NCI-H146 treated with DMSO at 0.1 percent for 48 hours (cell line): ENCODE results near the gene FOXO3B.
"Not testable (repeated sequence)": the region's sequence is repeated elsewhere in the genome, so short reads cannot be mapped to it uniquely, and the experiment has no call there.

ENCODE experiments used
- DNase-seq: peaks from one replicate; lab custom pipeline; 2025; ENCODE audit not compliant: unreplicated experiment; lab: John Stamatoyannopoulos, UW

Gene FOXO3B

DNA sequence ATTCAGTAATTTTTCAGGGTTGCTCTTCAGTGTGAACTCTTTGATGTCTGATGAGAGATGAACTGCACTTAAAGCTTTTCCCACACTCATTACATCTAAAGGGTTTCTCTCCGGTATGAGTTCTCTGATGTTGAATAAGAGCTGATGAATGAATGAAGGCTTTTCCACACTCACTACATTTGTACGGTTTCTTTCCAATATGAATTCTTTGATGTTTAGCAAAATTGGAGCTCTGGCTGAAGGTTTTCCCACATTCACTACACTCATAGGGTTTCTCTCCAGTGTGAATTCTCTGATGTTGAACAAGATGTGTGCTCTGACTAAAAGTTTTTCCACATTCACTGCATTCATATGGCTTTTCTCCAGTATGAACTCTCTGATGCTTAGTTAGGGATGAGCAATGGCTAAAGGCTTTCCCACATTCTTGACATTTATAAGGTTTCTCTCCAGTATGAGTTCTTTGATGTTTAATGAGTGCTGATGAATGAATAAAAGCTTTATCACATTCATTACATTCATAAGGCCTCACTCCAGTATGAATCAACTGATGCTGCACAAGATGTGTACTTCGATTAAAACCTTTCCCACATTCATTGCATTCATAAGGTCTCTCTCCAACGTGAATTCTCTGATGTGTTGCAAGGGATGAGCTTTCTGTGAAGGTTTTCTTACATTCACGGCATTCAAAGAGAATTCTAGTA is 20.0 kb downstream of the FOXO3B start:
- DNase-seq = not testable (repeated sequence)

DNA sequence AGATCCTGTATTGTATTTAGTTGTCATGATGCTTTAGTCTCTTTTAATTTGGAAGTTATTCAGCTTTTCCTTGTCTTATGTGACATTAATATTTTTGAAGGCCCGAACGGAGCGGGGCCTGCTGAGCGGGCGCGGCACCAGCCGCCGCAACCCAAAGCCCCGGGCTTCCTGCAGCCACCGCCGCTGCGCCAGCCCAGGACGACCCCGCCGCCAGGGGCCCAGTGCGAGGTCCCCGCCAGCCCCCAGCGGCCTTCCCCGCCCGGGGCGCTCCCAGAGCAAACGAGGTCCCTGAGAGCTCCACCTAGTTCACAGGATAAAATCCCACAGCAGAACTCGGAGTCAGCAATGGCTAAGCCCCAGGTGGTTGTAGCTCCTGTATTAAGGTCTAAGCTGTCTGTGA is 32.0 kb downstream of the FOXO3B start:
- not testable (repeated sequence) for DNase-seq

GRCh38 chr17:18644291-18644690 is 37.8 kb downstream of the FOXO3B start, which contains the start of gene TBC1D28:
TSS of gene TBC1D28 (minus strand) at chr17:18644391. CDS start at chr17:18641352, 3,039 bp downstream.
- DNase-seq = not testable (repeated sequence)

GRCh38 chr17:18643124-18643523 is 39.0 kb downstream of the FOXO3B start:
- DNase-seq = not testable (repeated sequence)

DNA sequence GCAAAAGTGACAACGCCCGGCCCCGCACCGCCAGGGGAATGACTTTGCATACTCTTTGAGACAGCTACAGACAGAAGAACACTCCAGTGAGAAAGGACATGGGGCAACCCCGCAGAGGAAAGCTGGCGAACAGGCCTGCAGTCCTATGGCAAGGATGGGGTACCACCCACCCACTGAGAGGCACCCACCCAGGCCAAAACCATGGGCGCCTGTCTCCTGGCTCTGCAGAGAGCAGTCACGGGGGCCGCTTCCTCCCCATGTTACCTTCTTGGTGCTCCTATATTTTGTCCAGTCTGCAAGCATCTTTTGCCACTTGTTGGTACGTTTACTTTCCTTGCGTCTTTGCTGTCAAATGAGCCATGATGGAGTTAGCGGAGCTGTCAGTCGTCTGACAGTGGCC is 43.8 kb downstream of the FOXO3B start:
- DNase-seq = not testable (repeated sequence)

- DNase-seq = not testable (repeated sequence)
Observed at GRCh38 chr17:18636237-18636636, 45.9 kb downstream of the FOXO3B start.

DNA sequence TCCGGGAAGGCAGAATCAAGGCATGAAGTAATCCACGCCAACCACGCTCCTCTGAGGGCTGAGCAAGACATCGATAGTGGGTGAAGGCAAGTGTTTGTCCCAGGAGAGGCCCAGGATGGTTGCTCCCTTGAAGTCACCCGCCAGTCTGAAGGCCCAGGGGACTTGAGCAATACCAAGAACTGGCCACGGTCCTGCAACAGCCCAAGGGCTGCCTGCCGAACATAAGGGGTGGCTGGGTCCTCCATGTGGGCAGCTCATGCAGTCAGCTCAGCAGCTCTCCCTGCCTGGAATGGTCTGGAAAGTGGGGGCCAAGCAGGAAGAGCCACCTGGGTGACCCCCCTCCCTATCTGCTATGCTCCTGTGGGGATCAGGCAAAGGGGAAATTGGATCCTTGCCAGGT is 46.3 kb downstream of the FOXO3B start:
- DNase-seq = not testable (repeated sequence)

DNA sequence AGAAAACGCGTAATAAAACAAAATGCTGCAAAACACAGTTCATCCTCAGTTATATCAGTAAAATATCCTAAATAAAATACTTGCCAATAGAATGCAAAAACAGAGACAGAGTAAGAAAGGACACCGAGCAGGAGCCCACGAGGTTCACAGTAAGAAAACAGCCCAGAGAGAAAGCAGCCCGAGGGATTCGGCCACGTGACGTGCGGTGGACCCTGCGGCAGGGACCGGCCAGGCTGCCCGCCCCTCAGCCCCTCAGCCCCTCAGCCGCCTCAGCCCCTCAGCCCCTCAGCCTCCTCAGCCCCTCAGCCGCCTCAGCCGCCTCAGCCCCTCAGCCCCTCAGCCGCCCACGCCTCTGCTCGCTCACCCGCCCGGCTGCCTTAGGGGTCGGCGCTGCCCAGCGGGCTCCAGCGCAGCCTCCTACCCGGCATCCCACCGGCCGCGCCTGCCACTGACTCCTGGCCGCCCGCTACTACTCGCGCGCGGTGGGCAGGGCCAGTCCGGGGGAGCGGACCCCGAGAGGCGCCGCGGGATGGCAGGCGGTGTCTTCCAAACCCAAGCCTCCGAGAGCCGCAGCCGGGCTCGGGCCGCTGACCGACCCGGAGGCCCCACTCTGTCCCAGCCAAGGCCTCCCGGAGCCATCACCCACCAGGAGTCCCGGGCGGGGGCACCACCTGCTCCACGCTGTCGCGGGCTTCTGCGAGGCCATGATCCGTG is 47.4 kb downstream of the FOXO3B start:
- DNase-seq = not testable (repeated sequence)
